ENCODE measurements around the gene PGAP2. TPM values are rescaled to one million over a fixed set of nuclear protein-coding genes. Genes with fewer than 3 reads are reported as not detected.

The PGAP2 gene
- total RNA-seq, 4 donors from 2014 or later, result 55.4 to 81.2 (median 66.7) TPM

GRCh38 chr11:3845246-3845645 lies 36.9 kb downstream of the PGAP2 start:
- Histone ChIP-seq H3K27me3 (no peaks in the 10 kb centered on the region), H3K4me3 (no peak overlapping the region), H3K27ac (no peak overlapping the region), H3K9me3 (no peaks in the 10 kb centered on the region), H3K4me1 (peaks cover 16% of the 10 kb centered on the region), H3K36me3 (no peaks in the 10 kb centered on the region)
- TF ChIP-seq POLR2AphosphoS5 (IDR thresholded peaks at IDR 0.05), result no peak
- TF ChIP-seq POLR2A (IDR thresholded peaks at IDR 0.05), result no peak
- TF ChIP-seq EP300 (IDR thresholded peaks at IDR 0.05), result no peak
- TF ChIP-seq, protein P1, sequence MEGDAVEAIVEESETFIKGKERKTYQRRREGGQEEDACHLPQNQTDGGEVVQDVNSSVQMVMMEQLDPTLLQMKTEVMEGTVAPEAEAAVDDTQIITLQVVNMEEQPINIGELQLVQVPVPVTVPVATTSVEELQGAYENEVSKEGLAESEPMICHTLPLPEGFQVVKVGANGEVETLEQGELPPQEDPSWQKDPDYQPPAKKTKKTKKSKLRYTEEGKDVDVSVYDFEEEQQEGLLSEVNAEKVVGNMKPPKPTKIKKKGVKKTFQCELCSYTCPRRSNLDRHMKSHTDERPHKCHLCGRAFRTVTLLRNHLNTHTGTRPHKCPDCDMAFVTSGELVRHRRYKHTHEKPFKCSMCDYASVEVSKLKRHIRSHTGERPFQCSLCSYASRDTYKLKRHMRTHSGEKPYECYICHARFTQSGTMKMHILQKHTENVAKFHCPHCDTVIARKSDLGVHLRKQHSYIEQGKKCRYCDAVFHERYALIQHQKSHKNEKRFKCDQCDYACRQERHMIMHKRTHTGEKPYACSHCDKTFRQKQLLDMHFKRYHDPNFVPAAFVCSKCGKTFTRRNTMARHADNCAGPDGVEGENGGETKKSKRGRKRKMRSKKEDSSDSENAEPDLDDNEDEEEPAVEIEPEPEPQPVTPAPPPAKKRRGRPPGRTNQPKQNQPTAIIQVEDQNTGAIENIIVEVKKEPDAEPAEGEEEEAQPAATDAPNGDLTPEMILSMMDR (IDR thresholded peaks at IDR 0.05), result no peak
- 73% methylated on average over 1 of the region's 1 CpG for WGBS
- DNase-seq (ENCODE audit: low spot score in 2 of 2), result no peak

GRCh38 chr11:3845670-3846069 lies 37.3 kb downstream of the PGAP2 start:
- no peaks in the 10 kb centered on the region for H3K9me3 ChIP-seq
- no peaks in the 10 kb centered on the region for H3K36me3 ChIP-seq
- no peak for DNase-seq (ENCODE audit: low spot score in 2 of 2)
- peaks cover 15% of the 10 kb centered on the region for H3K4me1 ChIP-seq
- 68% methylated on average over 3 of the region's 3 CpGs for WGBS
- no peak overlapping the region for H3K27ac ChIP-seq
- TF ChIP-seq, protein P1 (IDR thresholded peaks at IDR 0.05), result no peak
- TF ChIP-seq EP300 (IDR thresholded peaks at IDR 0.05), result no peak
- no peak for TF ChIP-seq POLR2A (IDR thresholded peaks at IDR 0.05)
- no peak for TF ChIP-seq POLR2AphosphoS5 (IDR thresholded peaks at IDR 0.05)
- H3K4me3 ChIP-seq, result no peak overlapping the region
- no peaks in the 10 kb centered on the region for H3K27me3 ChIP-seq

- peaks cover 19% of the 10 kb centered on the region for H3K4me1 ChIP-seq
- TF ChIP-seq EP300 (IDR thresholded peaks at IDR 0.05), result no peak
- TF ChIP-seq, protein P1 (IDR thresholded peaks at IDR 0.05), result peak; percentile 36 to 61
- 62% methylated on average over 10 of the region's 10 CpGs for WGBS
- H3K36me3 ChIP-seq, result no peaks in the 10 kb centered on the region
- H3K27me3 ChIP-seq, result no peaks in the 10 kb centered on the region
- H3K27ac ChIP-seq, result no peak overlapping the region
- no peak overlapping the region for H3K4me3 ChIP-seq
- no peak for DNase-seq (ENCODE audit: low spot score in 2 of 2)
- no peaks in the 10 kb centered on the region for H3K9me3 ChIP-seq
These were observed 41.0 kb downstream of the PGAP2 start for GRCh38 chr11:3849297-3849874.

- peak overlapping the region; percentile 97 for H3K27ac ChIP-seq
- H3K4me3 ChIP-seq, result no peak overlapping the region
- 100% methylated on average over 1 of the region's 1 CpG for WGBS
- no peak for TF ChIP-seq POLR2AphosphoS5 (IDR thresholded peaks at IDR 0.05)
- H3K36me3 ChIP-seq, result no peaks in the 10 kb centered on the region
- H3K9me3 ChIP-seq, result no peaks in the 10 kb centered on the region
- H3K27me3 ChIP-seq, result no peaks in the 10 kb centered on the region
- H3K4me1 ChIP-seq, result peaks cover 48% of the 10 kb centered on the region
- no peak for DNase-seq (ENCODE audit: low spot score in 2 of 2)
These were observed 45.1 kb downstream of the PGAP2 start for GRCh38 chr11:3853545-3853842.

GRCh38 chr11:3853899-3854659 lies 45.7 kb downstream of the PGAP2 start:
- Histone ChIP-seq H3K4me3 (peak overlapping the region; percentile 80), H3K4me1 (peaks cover 50% of the 10 kb centered on the region), H3K36me3 (no peaks in the 10 kb centered on the region), H3K27ac (peak overlapping the region; percentile 97), H3K9me3 (no peaks in the 10 kb centered on the region), H3K27me3 (no peaks in the 10 kb centered on the region)
- WGBS, result 47% methylated on average over 11 of the region's 11 CpGs
- DNase-seq (ENCODE audit: low spot score in 2 of 2), result peak; percentile 83 to 85
- TF ChIP-seq EP300 (IDR thresholded peaks at IDR 0.05) (no peak), POLR2AphosphoS5 (IDR thresholded peaks at IDR 0.05) (peak in 1 of 3 donors; percentile 18), POLR2A (IDR thresholded peaks at IDR 0.05) (no peak)
- TF ChIP-seq, protein P1 (IDR thresholded peaks at IDR 0.05), result no peak

All from suprapubic skin (tissue), 4 donors.